Ovary (tissue), 3 donors: ENCODE measurements around the gene TRAF2.

Source experiments
- EP300 ChIP-seq: sonication (generic); formaldehyde crosslinking; IDR thresholded peaks from one replicate; pipeline ENCODE4 v1.6.1; 2017; ENCODE audit warnings: antibody characterized with exemption
- TF ChIP-seq, protein P1 (sequence below), 3 donors: fragments of 450-650 bp in 2 of 3; fragments of 200-600 bp in 1 of 3; IDR thresholded peaks; one replicate each; pipeline versions ENCODE4 v1.5.1 to v1.8.0; 2016 to 2022; ENCODE audit warnings: antibody characterized with exemption in 3 of 3, mild to moderate bottlenecking in 1 of 3
- donor health status: DM: no; HTN: no; CAD: no.

DNA sequence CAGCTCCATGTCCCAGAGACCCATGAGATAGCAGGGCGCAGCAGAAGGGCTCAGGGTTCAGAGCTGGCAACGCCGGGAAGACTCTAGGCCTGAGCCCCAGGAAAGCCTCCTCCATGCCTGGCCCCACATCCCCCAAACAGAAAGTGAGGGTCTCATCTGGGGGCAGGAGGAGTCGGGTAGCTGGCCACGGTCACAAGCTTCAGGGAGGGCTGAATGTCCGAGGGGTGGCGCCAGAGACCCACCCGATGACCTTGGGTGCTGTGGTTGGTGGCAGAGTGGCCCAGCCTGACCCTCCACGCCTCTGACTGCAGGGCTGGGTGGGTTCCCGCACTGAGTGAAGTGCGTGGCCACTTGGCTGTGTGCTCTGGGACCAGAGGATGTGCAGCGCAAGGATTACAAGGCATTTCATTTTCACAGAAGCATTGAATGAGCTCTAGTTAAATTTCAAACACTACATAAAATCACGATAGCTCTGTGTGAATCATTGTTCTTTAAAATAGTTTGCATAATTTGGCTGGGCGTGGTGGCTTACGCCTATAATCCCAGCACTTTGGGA lies 61.7 kb downstream of the TRAF2 start:
- TF ChIP-seq, protein P1, sequence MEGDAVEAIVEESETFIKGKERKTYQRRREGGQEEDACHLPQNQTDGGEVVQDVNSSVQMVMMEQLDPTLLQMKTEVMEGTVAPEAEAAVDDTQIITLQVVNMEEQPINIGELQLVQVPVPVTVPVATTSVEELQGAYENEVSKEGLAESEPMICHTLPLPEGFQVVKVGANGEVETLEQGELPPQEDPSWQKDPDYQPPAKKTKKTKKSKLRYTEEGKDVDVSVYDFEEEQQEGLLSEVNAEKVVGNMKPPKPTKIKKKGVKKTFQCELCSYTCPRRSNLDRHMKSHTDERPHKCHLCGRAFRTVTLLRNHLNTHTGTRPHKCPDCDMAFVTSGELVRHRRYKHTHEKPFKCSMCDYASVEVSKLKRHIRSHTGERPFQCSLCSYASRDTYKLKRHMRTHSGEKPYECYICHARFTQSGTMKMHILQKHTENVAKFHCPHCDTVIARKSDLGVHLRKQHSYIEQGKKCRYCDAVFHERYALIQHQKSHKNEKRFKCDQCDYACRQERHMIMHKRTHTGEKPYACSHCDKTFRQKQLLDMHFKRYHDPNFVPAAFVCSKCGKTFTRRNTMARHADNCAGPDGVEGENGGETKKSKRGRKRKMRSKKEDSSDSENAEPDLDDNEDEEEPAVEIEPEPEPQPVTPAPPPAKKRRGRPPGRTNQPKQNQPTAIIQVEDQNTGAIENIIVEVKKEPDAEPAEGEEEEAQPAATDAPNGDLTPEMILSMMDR (IDR thresholded peaks at IDR 0.05) = no peak
- no peak for TF ChIP-seq EP300
